Adipocyte (in vitro differentiated cells): ENCODE data around the gene AVEN.
"Not testable (repeated sequence)": the region's sequence is repeated elsewhere in the genome, so short reads cannot be mapped to it uniquely, and the experiment has no call there.

ENCODE experiments used
- DNase-seq: peaks from one replicate; pipeline ENCODE4 v3.0.0-alpha.2; 2015; ENCODE audit warnings: low read depth
- H3K27me3 ChIP-seq: replicated peaks from 2 replicates; pipeline ENCODE4 v1.7.0; 2013; ENCODE audit warnings: mild to moderate bottlenecking, low read length, moderate library complexity; ENCODE audit not compliant: control insufficient read depth, insufficient read depth
- H3K36me3 ChIP-seq: 2 replicates; pipeline ENCODE4 v1.7.0; 2013; ENCODE audit warnings: low read length, mild to moderate bottlenecking, moderate library complexity; ENCODE audit not compliant: control insufficient read depth, insufficient read depth, severe bottlenecking
- H3K4me1 ChIP-seq: 2 replicates; pipeline ENCODE4 v1.7.0; 2013; ENCODE audit warnings: mild to moderate bottlenecking, low read length, moderate library complexity; ENCODE audit not compliant: control insufficient read depth, insufficient read depth
- H3K4me3 ChIP-seq: 2 replicates; pipeline ENCODE4 v1.7.0; 2013; ENCODE audit warnings: mild to moderate bottlenecking, low read length, moderate library complexity
- H3K9ac ChIP-seq: 2 replicates; pipeline ENCODE4 v1.7.0; 2013; ENCODE audit warnings: mild to moderate bottlenecking, low read length, moderate library complexity
- H3K9me3 ChIP-seq: 2 replicates; pipeline ENCODE4 v1.7.0; 2013; ENCODE audit warnings: mild to moderate bottlenecking, low read length, moderate library complexity; ENCODE audit not compliant: control insufficient read depth

AVEN gene

DNA sequence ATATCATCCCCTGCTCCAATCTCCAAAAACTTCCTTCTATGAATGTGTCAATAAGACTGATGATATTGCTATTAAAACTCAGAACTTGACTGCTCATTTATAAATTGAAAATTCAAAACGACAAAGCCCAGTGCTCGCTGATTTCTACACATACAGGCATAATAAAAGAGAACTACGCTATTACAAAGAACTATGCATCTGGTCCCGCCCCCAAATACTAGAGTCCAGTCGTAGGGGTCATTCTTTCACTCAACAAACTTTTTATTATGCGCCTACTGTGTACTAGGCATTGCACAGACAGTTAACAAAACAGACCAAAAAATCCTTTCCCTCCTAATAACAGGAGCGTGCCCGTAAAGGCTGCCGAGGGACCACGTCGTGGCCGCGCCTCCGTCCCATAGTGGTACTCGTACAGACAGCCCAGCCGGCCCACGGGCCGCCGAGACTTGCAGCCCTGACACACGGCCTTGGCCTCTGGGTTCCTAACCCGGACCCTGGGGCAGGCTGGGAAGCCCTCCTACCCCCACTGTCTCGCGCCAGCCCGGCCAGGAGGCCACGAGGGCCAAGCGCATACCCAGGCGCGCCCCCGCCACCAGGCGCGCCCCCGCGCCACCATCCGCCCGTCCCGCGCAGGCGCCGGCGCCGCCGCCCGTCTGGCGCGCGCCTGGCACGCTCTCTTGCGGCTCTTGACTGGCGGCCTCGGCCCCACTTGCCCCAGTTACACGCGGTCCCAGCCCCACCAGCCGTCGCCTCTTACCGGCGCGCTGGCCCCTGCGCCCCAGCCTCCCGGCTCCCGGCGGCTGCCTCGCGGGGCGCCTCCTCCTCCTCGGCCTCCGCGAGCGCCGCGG, 757 bp downstream of the AVEN start:
- Histone ChIP-seq H3K9me3 (no peaks in the 10 kb centered on the region), H3K9ac (peak overlapping the region; percentile 98), H3K36me3 (no peaks in the 10 kb centered on the region), H3K27me3 (no peaks in the 10 kb centered on the region), H3K4me3 (peak overlapping the region; percentile 95), H3K4me1 (peaks cover 21% of the 10 kb centered on the region)
- DNase-seq = peak; percentile 89

DNA sequence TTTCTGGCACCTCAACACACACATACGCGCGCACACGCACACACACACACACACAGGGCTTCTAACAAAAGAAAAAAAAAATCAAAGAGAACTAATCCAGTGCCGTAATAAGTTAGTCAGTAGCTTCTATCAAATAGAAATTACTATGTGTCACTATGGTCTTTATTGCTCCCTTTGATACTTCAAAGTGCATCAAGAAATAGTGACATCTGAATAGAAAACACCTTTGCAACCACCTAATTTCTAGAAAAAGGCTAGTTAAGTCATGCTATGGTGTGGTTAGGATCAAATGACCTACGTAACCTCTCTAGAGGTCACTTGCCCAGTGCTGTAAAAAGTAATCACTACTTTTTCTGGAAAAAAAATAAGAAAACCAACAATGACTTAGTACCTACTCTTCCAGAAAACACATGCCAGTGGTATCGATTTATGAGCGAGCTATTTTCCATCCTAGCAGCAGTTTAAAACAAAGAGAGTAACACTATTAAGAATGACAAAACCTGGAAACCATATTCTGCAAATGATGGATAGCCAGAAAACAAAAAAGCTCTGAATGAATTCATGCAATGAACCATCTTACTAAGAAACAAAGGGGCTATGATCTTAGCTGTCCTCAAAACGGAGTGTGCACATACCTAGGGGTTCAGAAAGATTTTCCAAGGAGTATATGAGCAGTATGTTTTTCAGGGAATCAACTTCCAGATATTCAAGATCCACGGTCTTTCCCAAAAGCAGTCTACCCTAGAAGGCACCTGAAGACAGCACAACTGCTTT, 6.8 kb downstream of the AVEN start:
- Histone ChIP-seq H3K36me3 (no peaks in the 10 kb centered on the region), H3K9ac (no peak overlapping the region), H3K9me3 (no peaks in the 10 kb centered on the region), H3K4me1 (peaks cover 8% of the 10 kb centered on the region), H3K27me3 (no peaks in the 10 kb centered on the region), H3K4me3 (no peak overlapping the region)
- DNase-seq = no peak

DNA sequence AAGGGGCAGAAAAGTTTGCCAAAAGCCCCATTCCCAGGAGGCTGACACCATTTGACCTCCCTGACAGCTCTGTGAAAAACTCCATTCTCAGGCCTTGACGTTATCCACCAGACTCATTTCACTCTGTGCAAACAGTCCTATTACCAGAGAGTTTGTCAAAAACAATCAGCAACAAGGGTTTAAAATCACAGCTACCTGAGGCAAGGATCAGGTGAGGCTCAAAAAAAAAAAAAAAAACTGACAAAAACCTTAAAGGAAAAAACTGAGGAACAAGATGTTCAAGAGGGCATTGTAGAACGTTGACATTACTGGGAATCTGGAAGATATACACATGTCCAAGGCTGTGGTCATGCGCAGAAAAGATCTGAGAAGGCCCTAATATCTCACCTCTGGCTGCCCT, 11.4 kb downstream of the AVEN start:
- Histone ChIP-seq H3K36me3 (no peaks in the 10 kb centered on the region), H3K4me3 (no peak overlapping the region), H3K27me3 (no peaks in the 10 kb centered on the region), H3K4me1 (peaks cover 9% of the 10 kb centered on the region), H3K9me3 (no peaks in the 10 kb centered on the region), H3K9ac (no peak overlapping the region)
- no peak for DNase-seq

DNA sequence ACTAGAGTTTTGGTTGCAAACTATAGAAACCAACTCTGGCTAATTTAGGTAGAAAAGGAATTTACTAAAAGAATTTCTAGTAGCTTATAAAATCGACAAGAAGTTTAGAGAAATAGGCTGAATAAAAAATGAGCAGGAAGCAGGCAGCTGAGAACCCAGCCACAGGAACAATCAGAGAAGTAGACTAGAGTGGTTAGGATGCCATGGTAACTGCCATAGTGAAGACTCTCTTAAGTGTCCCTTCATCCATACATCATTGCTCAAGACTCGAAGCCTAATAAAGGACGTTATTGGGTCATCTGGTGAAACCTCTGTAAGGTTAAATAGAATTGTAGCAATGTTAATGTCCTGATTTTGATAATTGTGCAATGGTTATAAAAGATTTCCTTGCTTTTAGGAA, 13.8 kb downstream of the AVEN start:
- no peaks in the 10 kb centered on the region for H3K27me3 ChIP-seq
- no peak overlapping the region for H3K4me3 ChIP-seq
- H3K36me3 ChIP-seq = no peaks in the 10 kb centered on the region
- no peak overlapping the region for H3K9ac ChIP-seq
- H3K4me1 ChIP-seq = peaks cover 9% of the 10 kb centered on the region
- DNase-seq = no peak
- no peaks in the 10 kb centered on the region for H3K9me3 ChIP-seq

DNA sequence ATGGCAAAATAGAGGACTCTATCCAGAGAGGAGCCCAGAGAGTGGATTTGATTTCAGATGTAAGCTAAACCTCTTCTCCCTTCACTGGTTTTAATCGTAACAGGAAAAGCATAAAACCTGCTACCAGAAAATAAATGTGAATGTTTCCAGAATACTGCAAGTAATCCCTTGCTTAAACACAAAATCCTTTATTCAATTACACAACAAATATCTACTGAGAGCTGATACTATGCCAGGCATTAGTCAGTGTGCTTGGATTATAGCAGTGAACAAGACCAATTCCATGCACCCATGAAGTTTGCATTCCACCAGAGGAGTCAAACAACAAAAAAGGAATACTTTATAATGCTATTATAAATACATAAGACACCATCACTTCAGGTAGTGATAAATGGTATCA, 15.1 kb downstream of the AVEN start:
- Histone ChIP-seq H3K27me3 (no peaks in the 10 kb centered on the region), H3K9ac (no peak overlapping the region), H3K4me3 (no peak overlapping the region), H3K36me3 (no peaks in the 10 kb centered on the region), H3K9me3 (no peaks in the 10 kb centered on the region), H3K4me1 (peaks cover 9% of the 10 kb centered on the region)
- peak; percentile 74 for DNase-seq

DNA sequence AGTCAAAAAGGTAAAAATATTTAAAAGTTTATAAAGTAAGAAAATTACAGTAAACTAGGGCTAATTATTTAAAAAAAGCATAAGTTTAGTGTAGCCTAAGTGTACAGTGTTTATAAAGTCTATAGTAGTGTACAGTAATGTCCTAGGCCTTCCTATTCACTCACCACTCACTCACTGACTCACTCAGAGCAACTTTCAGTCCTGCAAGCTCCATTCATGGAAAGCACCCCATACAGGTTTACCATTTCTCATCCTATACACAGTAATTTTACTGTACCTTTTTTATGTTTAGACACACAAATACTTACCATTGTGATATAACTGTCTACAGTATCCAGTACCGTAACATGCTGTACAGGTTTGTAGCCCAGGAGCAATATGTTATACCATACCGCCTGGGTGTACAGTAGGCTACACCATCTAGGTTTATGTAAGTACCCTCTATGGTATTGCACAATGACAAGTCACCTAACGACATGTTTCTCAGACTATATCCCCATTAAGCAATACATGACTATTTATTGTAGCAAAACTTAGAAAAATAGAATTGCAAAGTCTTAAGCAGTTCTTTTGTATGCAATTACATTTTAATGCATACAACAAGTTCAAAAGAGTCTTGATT, 19.5 kb downstream of the AVEN start:
- H3K9me3 ChIP-seq = no peaks in the 10 kb centered on the region
- H3K36me3 ChIP-seq = no peaks in the 10 kb centered on the region
- no peak overlapping the region for H3K9ac ChIP-seq
- no peak overlapping the region for H3K4me3 ChIP-seq
- H3K4me1 ChIP-seq = peaks cover 9% of the 10 kb centered on the region
- DNase-seq = no peak
- no peaks in the 10 kb centered on the region for H3K27me3 ChIP-seq

DNA sequence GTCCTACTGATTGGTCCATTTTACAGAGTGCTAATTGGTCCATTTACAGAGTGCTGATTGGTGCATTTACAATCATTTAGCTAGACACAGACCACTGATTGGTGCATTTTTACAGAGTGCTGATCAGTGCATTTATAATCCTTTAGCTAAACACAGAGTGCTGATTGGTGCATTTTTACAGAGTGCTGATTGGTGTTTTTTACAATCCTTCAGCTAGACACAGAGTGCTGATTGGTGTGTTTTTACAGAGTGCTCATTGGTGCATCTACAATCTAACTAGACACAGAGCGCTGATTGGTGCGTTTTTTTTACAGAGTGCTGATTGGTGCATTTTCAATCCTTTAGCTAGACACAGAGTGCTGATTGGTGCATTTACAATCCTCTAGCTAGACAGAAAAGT, 20.3 kb downstream of the AVEN start:
- not testable (repeated sequence) for H3K9ac ChIP-seq, H3K4me1 ChIP-seq, H3K36me3 ChIP-seq, DNase-seq, H3K27me3 ChIP-seq, H3K9me3 ChIP-seq, H3K4me3 ChIP-seq

DNA sequence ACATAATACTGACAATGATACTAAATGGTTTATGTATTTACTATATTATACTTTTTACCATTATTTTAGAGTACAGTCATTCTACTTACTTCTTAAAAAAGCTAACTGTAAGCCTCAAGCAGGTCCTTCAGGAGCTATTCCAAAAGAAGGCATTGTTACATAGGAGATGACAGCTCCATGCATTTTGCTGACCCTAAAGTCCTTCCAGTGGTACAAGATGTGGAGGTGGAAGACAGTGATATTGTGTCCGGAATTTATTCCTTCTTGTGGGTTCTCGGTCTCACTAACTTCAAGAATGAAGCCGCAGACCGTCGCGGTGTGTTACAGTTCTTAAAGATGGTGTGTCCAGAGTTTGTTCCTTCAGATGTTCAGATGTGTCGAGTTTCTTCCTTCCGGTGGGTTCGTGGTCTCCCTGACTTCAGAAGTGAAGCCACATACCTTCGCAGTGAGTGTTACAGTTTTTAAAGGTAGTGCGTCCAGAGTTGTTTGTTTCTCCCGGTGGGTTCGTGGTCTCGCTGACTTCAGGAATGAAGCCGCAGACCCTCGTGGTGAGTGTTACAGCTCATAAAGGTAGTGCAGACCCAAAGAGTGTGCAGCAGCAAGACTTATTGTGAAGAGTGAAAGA, 20.9 kb downstream of the AVEN start:
- no peaks in the 10 kb centered on the region for H3K9me3 ChIP-seq
- H3K4me3 ChIP-seq = no peak overlapping the region
- H3K9ac ChIP-seq = no peak overlapping the region
- H3K4me1 ChIP-seq = no peaks in the 10 kb centered on the region
- no peaks in the 10 kb centered on the region for H3K36me3 ChIP-seq
- H3K27me3 ChIP-seq = no peaks in the 10 kb centered on the region
- DNase-seq = no peak

DNA sequence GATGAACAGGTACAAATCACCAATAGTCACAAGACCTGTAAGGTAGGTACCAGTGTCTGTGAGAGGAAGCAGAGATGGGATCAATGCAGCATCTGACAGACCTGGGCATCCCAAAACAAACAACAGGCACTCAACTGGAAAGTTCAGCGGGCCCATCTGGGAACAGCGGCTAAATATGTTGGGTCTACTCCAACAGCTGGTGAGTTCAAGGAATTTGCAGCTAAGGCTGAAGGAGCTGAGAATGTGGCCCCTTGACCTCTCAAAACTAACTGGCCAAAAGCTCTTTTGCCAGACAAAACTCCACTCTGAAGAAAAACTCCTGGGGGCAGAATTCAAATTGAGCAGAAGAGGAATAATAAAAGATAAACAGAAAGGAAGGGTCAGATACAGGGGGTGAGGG, 24.4 kb downstream of the AVEN start:
- no peak overlapping the region for H3K4me3 ChIP-seq
- H3K9me3 ChIP-seq = no peaks in the 10 kb centered on the region
- DNase-seq = peak; percentile 44
- H3K36me3 ChIP-seq = no peaks in the 10 kb centered on the region
- H3K27me3 ChIP-seq = no peaks in the 10 kb centered on the region
- no peaks in the 10 kb centered on the region for H3K4me1 ChIP-seq
- H3K9ac ChIP-seq = no peak overlapping the region

DNA sequence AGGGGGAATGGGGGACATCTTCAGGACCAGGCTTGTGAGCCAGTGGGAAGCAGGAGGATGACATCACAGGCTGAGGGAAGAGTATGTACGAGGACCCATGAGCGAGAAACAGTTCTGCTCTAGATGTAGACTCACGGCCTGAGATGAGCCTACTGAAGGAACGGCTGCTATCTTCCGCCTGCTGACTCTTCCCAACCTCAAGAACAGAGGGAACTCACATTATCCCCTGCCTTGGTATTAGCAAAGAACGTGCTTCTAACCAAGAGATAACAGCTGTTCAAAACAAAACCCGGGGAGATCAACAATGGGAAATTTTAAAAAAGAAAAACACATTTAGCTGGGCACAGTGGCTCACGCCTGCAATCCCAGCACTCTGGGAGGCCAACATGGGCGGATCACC, 25.3 kb downstream of the AVEN start:
- Histone ChIP-seq H3K9me3 (no peaks in the 10 kb centered on the region), H3K36me3 (no peaks in the 10 kb centered on the region), H3K4me1 (no peaks in the 10 kb centered on the region), H3K4me3 (no peak overlapping the region), H3K9ac (no peak overlapping the region), H3K27me3 (no peaks in the 10 kb centered on the region)
- no peak for DNase-seq

DNA sequence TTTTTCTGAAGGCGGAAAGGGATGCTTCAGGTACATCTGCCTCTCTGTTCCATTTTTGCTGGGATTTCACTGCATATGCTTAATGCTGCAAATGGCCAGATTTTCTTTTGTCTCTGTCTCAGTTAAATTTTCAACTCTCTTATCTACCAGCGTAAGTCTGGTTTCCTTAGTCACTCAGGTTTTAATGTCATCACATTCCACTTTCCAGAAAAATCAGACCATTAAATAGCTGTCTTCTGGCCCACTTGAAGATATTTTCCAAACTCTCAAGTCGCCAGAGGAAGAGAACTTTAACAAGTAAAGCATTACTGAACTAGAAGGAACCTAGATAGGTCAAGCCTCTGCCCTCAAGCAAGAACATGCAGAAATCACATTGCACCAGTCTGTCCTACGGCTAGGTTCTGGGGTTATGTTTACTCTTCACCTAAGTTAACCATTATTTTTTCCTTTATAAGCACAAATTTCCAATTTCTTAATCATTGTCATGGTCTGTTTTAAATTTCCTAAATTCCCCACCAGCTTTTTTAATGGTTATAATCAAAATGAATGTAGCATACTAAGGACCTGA, 26.5 kb downstream of the AVEN start:
- Histone ChIP-seq H3K36me3 (no peaks in the 10 kb centered on the region), H3K27me3 (no peaks in the 10 kb centered on the region), H3K9ac (no peak overlapping the region), H3K4me3 (no peak overlapping the region), H3K4me1 (no peaks in the 10 kb centered on the region), H3K9me3 (no peaks in the 10 kb centered on the region)
- DNase-seq = no peak
